ENCODE results near the gene C3orf80.

DNA sequence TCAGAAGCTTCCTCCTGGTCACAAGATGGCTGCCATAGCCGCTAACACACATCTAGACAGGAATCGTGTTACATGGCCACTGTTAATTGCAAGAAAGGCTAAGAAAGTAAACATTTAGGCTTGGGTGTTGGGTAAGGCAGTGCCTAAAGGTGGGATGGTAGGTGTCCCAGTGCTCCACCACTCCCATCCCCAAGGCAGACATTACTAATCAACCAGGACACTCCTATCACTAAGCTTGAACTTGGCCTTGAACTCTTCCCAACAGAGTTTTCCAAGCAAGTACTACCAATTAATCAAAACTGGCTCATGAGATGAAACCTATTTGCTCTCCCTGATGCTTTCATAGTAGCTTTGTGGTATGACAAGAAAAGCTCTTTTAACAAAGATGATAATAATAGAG, 37.9 kb upstream of the C3orf80 start:
- TF ChIP-seq RAD21 (IDR thresholded peaks at IDR 0.05; ENCODE audit: low read depth) = no peak
- TF ChIP-seq, protein P1, sequence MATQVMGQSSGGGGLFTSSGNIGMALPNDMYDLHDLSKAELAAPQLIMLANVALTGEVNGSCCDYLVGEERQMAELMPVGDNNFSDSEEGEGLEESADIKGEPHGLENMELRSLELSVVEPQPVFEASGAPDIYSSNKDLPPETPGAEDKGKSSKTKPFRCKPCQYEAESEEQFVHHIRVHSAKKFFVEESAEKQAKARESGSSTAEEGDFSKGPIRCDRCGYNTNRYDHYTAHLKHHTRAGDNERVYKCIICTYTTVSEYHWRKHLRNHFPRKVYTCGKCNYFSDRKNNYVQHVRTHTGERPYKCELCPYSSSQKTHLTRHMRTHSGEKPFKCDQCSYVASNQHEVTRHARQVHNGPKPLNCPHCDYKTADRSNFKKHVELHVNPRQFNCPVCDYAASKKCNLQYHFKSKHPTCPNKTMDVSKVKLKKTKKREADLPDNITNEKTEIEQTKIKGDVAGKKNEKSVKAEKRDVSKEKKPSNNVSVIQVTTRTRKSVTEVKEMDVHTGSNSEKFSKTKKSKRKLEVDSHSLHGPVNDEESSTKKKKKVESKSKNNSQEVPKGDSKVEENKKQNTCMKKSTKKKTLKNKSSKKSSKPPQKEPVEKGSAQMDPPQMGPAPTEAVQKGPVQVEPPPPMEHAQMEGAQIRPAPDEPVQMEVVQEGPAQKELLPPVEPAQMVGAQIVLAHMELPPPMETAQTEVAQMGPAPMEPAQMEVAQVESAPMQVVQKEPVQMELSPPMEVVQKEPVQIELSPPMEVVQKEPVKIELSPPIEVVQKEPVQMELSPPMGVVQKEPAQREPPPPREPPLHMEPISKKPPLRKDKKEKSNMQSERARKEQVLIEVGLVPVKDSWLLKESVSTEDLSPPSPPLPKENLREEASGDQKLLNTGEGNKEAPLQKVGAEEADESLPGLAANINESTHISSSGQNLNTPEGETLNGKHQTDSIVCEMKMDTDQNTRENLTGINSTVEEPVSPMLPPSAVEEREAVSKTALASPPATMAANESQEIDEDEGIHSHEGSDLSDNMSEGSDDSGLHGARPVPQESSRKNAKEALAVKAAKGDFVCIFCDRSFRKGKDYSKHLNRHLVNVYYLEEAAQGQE (IDR thresholded peaks at IDR 0.05; ENCODE audit: low read depth) = no peak
- no peak for TF ChIP-seq TAF1 (IDR thresholded peaks at IDR 0.05; ENCODE audit: low read depth)
- TF ChIP-seq, protein P2, sequence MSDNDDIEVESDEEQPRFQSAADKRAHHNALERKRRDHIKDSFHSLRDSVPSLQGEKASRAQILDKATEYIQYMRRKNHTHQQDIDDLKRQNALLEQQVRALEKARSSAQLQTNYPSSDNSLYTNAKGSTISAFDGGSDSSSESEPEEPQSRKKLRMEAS (IDR thresholded peaks at IDR 0.05) = no peak
- no peak for TF ChIP-seq TEAD4 (IDR thresholded peaks at IDR 0.05)
- no peak for TF ChIP-seq CREB1 (IDR thresholded peaks at IDR 0.05; ENCODE audit: low read depth)
- TF ChIP-seq ZBTB7A (IDR thresholded peaks at IDR 0.05; ENCODE audit: low read depth) = no peak
- no peak for TF ChIP-seq EP300 (IDR thresholded peaks at IDR 0.05; ENCODE audit: borderline replicate concordance)
